Neutrophil (primary cell): ENCODE results near the gene PATE3.

Experiments
- H3K27ac ChIP-seq: fragments of 200-600 bp; sonication (generic); 2 replicates; pipeline ENCODE4 v1.5.1; 2016; ENCODE audit warnings: mild to moderate bottlenecking, moderate library complexity
- H3K27me3 ChIP-seq: fragments of 200-600 bp; sonication (generic); 2 replicates; pipeline ENCODE4 v1.6.0; 2016; ENCODE audit warnings: mild to moderate bottlenecking
- H3K36me3 ChIP-seq: fragments of 200-600 bp; sonication (generic); 2 replicates; pipeline ENCODE4 v1.5.1; 2017
- H3K4me1 ChIP-seq, 2 experiments: fragments of 200-600 bp in 1 of 2; sonication (generic) in 1 of 2; 1 replicate in 1 of 2; 2 replicates in 1 of 2; pipeline versions ENCODE4 v1.5.1 to v1.6.1; 2013 to 2016; ENCODE audit warnings: low read depth in 1 of 2, low read length in 1 of 2, mild to moderate bottlenecking in 1 of 2, moderate library complexity in 1 of 2; ENCODE audit not compliant: control insufficient read depth in 1 of 2, insufficient read depth in 1 of 2
- H3K4me3 ChIP-seq, 2 experiments: fragments of 200-600 bp in 1 of 2; sonication (generic) in 1 of 2; 1 replicate in 1 of 2; 2 replicates in 1 of 2; pipeline ENCODE4 v1.5.1; 2013 to 2016; ENCODE audit warnings: low read depth in 1 of 2, low read length in 1 of 2, mild to moderate bottlenecking in 1 of 2, moderate library complexity in 1 of 2
- H3K9me3 ChIP-seq: fragments of 200-600 bp; sonication (generic); 2 replicates; pipeline ENCODE4 v1.5.1; 2016
- CTCF ChIP-seq: fragments of 200-600 bp; sonication (generic); IDR thresholded peaks from 2 replicates; pipeline ENCODE4 v1.5.1; 2016; ENCODE audit warnings: antibody characterized with exemption

The PATE3 gene

GRCh38 chr11:125833016-125833415, 45.1 kb downstream of the PATE3 start, which contains the start of gene PATE4:
PATE4 (plus strand) TSS chr11:125833316; CDS start chr11:125833360, 44 bp downstream.
- H3K4me3 ChIP-seq = no peak within 1 kb of the TSS
- no peaks in the 10 kb centered on the region for H3K27me3 ChIP-seq
- no peaks in the 10 kb centered on the region for H3K36me3 ChIP-seq
- H3K9me3 ChIP-seq = no peaks in the 10 kb centered on the region
- no peak for TF ChIP-seq CTCF
- no peaks in the 10 kb centered on the region for H3K4me1 ChIP-seq
- H3K27ac ChIP-seq = no peak within 1 kb of the TSS

GRCh38 chr11:125835748-125836147, 47.8 kb downstream of the PATE3 start:
- H3K27me3 ChIP-seq = no peaks in the 10 kb centered on the region
- H3K9me3 ChIP-seq = no peaks in the 10 kb centered on the region
- H3K4me3 ChIP-seq = no peak overlapping the region
- H3K36me3 ChIP-seq = no peaks in the 10 kb centered on the region
- no peak for TF ChIP-seq CTCF
- no peaks in the 10 kb centered on the region for H3K4me1 ChIP-seq
- H3K27ac ChIP-seq = no peak overlapping the region
